Adrenal gland (tissue), 12 donors: ENCODE results near the gene SLC6A8. TPM values are rescaled to one million over a fixed set of nuclear protein-coding genes. Genes with fewer than 3 reads are reported as not detected.
A peak's percentile ranks its signal among the peaks of the same experiment; 100 is the strongest.

Source experiments
- DNase-seq, 7 donors: peaks; one replicate each; pipeline ENCODE4 v3.0.0-alpha.2; 2019 to 2020
- H3K27ac ChIP-seq, 5 donors: fragments of 200-600 bp; sonication (generic) in 4 of 5; 1 replicate in 3 of 5; 2 replicates in 2 of 5; pipeline versions ENCODE4 v1.5.1 to v1.8.0; 2016 to 2020; ENCODE audit warnings: mild to moderate bottlenecking in 1 of 5
- H3K27me3 ChIP-seq: fragments of 200-600 bp; 2 replicates; pipeline ENCODE4 v1.8.0; 2021
- H3K36me3 ChIP-seq, 2 donors: fragments of 200-600 bp; replicated peaks in 1 of 2; 1 replicate in 1 of 2; 2 replicates in 1 of 2; pipeline versions ENCODE4 v1.5.1 to v1.8.0; 2018 to 2022
- H3K4me1 ChIP-seq, 2 donors: fragments of 200-600 bp; replicated peaks in 1 of 2; 1 replicate in 1 of 2; 2 replicates in 1 of 2; pipeline versions ENCODE4 v1.5.1 to v1.8.0; 2018 to 2021
- H3K4me3 ChIP-seq, 4 donors: fragments of 200-600 bp; sonication (generic) in 3 of 4; one replicate each; pipeline ENCODE4 v1.5.1; 2016 to 2018
- H3K9me3 ChIP-seq, 3 donors: fragments of 200-600 bp; sonication (generic) in 1 of 3; replicated peaks in 1 of 3; 1 replicate in 2 of 3; 2 replicates in 1 of 3; pipeline versions ENCODE4 v1.5.1 to v1.8.0; 2016 to 2021
- CTCF ChIP-seq, 6 experiments: fragments of 450-650 bp in 4 of 6; fragments of 200-600 bp in 2 of 6; sonication (generic) in 1 of 6; IDR thresholded peaks; 1 replicate in 5 of 6; 2 replicates in 1 of 6; pipeline versions ENCODE4 v1.5.1 to v1.8.0; 2016 to 2021; ENCODE audit warnings: antibody characterized with exemption in 6 of 6, mild to moderate bottlenecking in 2 of 6, moderate library complexity in 1 of 6
- POLR2A ChIP-seq, 2 donors: fragments of 450-650 bp; IDR thresholded peaks; one replicate each; pipeline ENCODE4 v1.6.1; 2017; ENCODE audit warnings: antibody characterized with exemption in 2 of 2, mild to moderate bottlenecking in 2 of 2, moderate library complexity in 1 of 2
- WGBS, 4 donors: extraction: QIAGEN DNeasy Blood & Tissue Kit in 2 of 4; methylation state at CpG; one replicate each; pipeline versions ENCODE4 v1.1.5 to v1.1.7; 2013 to 2017; 5-methylcytosine and 5-hydroxymethylcytosine counted together
- intact Hi-C, 2 donors: fragments of 100-400 bp; cut with DNase I; formaldehyde crosslinking; loops; one replicate each; pipeline versions ENCODE4 v1.14.1 to v1.15.0; 2022 to 2023
- polyA plus RNA-seq, 3 donors: library from polyadenylated mRNA; stranded (reverse); fragments of 200-250 nt in 2 of 3; fragments of 350-450 nt in 1 of 3; fragmentation: Illumina TruSeq in 1 of 3; extraction: RNeasy Lipid Tissue Mini Kit (QIAGEN cat#74804) in 1 of 3; gene quantifications; one replicate each; pipeline ENCODE4 v1.2.3, GENCODE V29; 2013 to 2014
- total RNA-seq, 9 donors: library from RNA; depleted of rRNA in 4 of 9; stranded (reverse); fragments of >200 nt in 4 of 9; fragments of 120-200 nt in 1 of 9; fragmentation: NEBNext Ultra II Directional in 1 of 9; extraction: Animal tissue kit (Norgen Biotek cat#: 25700) in 1 of 9; gene quantifications; one replicate each; pipeline versions ENCODE4 v1.1.0 to v1.2.4, GENCODE V29; 2013 to 2023
- donor health status: healthy with polysubstance abuse.
- donor health status: Bipolar disorder and iron deficiency.
- donor health status: DM: yes; HTN: yes; CAD: no.
- donor health status: DM: no; HTN: no; CAD: no.
- donor health status: DM: no; HTN: no; CAD: no.
- donor health status: DM: yes; HTN: yes; CAD: no.

The SLC6A8 gene
- total and polyA plus RNA-seq, 12 donors, result 3.1 to 136 (median 67.0) TPM

- peaks cover 11 to 21% of the 10 kb centered on the region in 2 donors for H3K4me1 ChIP-seq
- peak in 6 of 7 donors; percentile 59 to 68 (median 65) for DNase-seq
- WGBS, 4 donors, result 45 to 82% (median 70%) methylated on average over 14 of the region's 14 CpGs; no CpG with 5 or more reads in 1 of the 4 donors
- intact Hi-C loops, result no loop called here
- H3K4me3 ChIP-seq, result no peak overlapping the region
- no peaks in the 10 kb centered on the region for H3K9me3 ChIP-seq
- no peaks in the 10 kb centered on the region for H3K36me3 ChIP-seq
- TF ChIP-seq POLR2A (IDR thresholded peaks at IDR 0.05), result no peak
- no peak for TF ChIP-seq CTCF (IDR thresholded peaks at IDR 0.05)
- peak overlapping the region; percentile 21 to 75 (median 23) for H3K27ac ChIP-seq
- no peaks in the 10 kb centered on the region for H3K27me3 ChIP-seq
These were observed 44.7 kb downstream of the SLC6A8 start for GRCh38 chrX:153732401-153732800.

- no peaks in the 10 kb centered on the region for H3K27me3 ChIP-seq
- intact Hi-C loops, result no loop called here
- no peaks in the 10 kb centered on the region for H3K36me3 ChIP-seq
- no peak overlapping the region for H3K4me3 ChIP-seq
- no peaks in the 10 kb centered on the region for H3K9me3 ChIP-seq
- no peak for DNase-seq
- 77 to 100% (median 82%) methylated on average over 3 to 15 of the region's 15 CpGs for WGBS, 4 donors
- TF ChIP-seq CTCF (IDR thresholded peaks at IDR 0.05) (no peak), POLR2A (IDR thresholded peaks at IDR 0.05) (no peak)
- peaks cover 4 to 7% of the 10 kb centered on the region in 2 donors for H3K4me1 ChIP-seq
- no peak overlapping the region for H3K27ac ChIP-seq
These were observed 46.0 kb downstream of the SLC6A8 start for GRCh38 chrX:153733651-153734240.

- DNase-seq, result no peak
- Histone ChIP-seq H3K27ac (no peak overlapping the region), H3K36me3 (no peaks in the 10 kb centered on the region), H3K4me3 (no peak overlapping the region), H3K4me1 (peaks cover 4% of the 10 kb centered on the region in 2 donors), H3K27me3 (no peaks in the 10 kb centered on the region), H3K9me3 (no peaks in the 10 kb centered on the region)
- TF ChIP-seq POLR2A (IDR thresholded peaks at IDR 0.05) (no peak), CTCF (IDR thresholded peaks at IDR 0.05) (no peak)
- 74 to 100% (median 84%) methylated on average over 2 of the region's 2 CpGs for WGBS, 4 donors
- intact Hi-C loops, result no loop called here
These were observed 47.1 kb downstream of the SLC6A8 start for GRCh38 chrX:153734871-153735270.

- H3K4me1 ChIP-seq, result peaks cover 4% of the 10 kb centered on the region in 2 donors
- WGBS, 4 donors, result 80 to 88% (median 86%) methylated on average over 9 of the region's 9 CpGs
- H3K27me3 ChIP-seq, result no peaks in the 10 kb centered on the region
- H3K4me3 ChIP-seq, result no peak overlapping the region
- H3K36me3 ChIP-seq, result no peaks in the 10 kb centered on the region
- TF ChIP-seq POLR2A (IDR thresholded peaks at IDR 0.05), result no peak
- TF ChIP-seq CTCF (IDR thresholded peaks at IDR 0.05), result no peak
- H3K9me3 ChIP-seq, result no peaks in the 10 kb centered on the region
- DNase-seq, result no peak
- intact Hi-C loops, result no loop called here
- no peak overlapping the region for H3K27ac ChIP-seq
These were observed 47.5 kb downstream of the SLC6A8 start for GRCh38 chrX:153735274-153735673.
